Liver (tissue), 9 donors: ENCODE measurements around the gene GRAMD2A. TPM values are rescaled to one million over a fixed set of nuclear protein-coding genes. Genes with fewer than 3 reads are reported as not detected.

Experiments used
- DNase-seq: peaks from one replicate; pipeline ENCODE4 v3.0.0-alpha.2; 2017; ENCODE audit warnings: low spot score
- H3K27ac ChIP-seq, 2 donors: one replicate each; pipeline ENCODE4 v1.7.0; 2013; ENCODE audit warnings: inconsistent platforms in 2 of 2, low read length in 2 of 2, control low read depth in 1 of 2, low read depth in 1 of 2, mild to moderate bottlenecking in 1 of 2
- H3K27me3 ChIP-seq, 4 donors: one replicate each; pipeline versions ENCODE4 v1.6.1 to v1.7.0; 2013; ENCODE audit warnings: low read length in 3 of 4, inconsistent platforms in 1 of 4, mild to moderate bottlenecking in 1 of 4, moderate library complexity in 1 of 4; ENCODE audit not compliant: control insufficient read depth in 4 of 4, insufficient read depth in 4 of 4
- H3K36me3 ChIP-seq, 4 donors: one replicate each; pipeline versions ENCODE4 v1.6.1 to v1.7.0; 2013; ENCODE audit warnings: low read length in 3 of 4, mild to moderate bottlenecking in 3 of 4, low read depth in 1 of 4, moderate library complexity in 1 of 4; ENCODE audit not compliant: control insufficient read depth in 4 of 4, insufficient read depth in 3 of 4
- H3K4me1 ChIP-seq, 4 donors: one replicate each; pipeline versions ENCODE4 v1.6.1 to v1.7.0; 2013; ENCODE audit warnings: low read length in 3 of 4, mild to moderate bottlenecking in 3 of 4, moderate library complexity in 1 of 4; ENCODE audit not compliant: control insufficient read depth in 4 of 4, insufficient read depth in 4 of 4
- H3K4me3 ChIP-seq, 3 donors: one replicate each; pipeline versions ENCODE4 v1.6.1 to v1.7.0; 2013; ENCODE audit warnings: low read length in 3 of 3, control low read depth in 1 of 3, low read depth in 1 of 3, mild to moderate bottlenecking in 1 of 3
- H3K9ac ChIP-seq, 2 donors: one replicate each; pipeline ENCODE4 v1.7.0; 2013; ENCODE audit warnings: low read length in 2 of 2, mild to moderate bottlenecking in 2 of 2, moderate library complexity in 2 of 2, control low read depth in 1 of 2, low read depth in 1 of 2
- H3K9me3 ChIP-seq, 4 donors: one replicate each; pipeline versions ENCODE4 v1.6.1 to v1.7.0; 2013; ENCODE audit warnings: low read length in 3 of 4; ENCODE audit not compliant: control insufficient read depth in 4 of 4
- EGR1 ChIP-seq, 2 donors: IDR thresholded peaks; 2 replicates each; pipeline ENCODE4 v1.6.1; 2016 to 2018; ENCODE audit warnings: antibody characterized with exemption in 2 of 2, low read depth in 2 of 2
- FOXA1 ChIP-seq: IDR thresholded peaks from 2 replicates; pipeline ENCODE4 v1.6.1; 2016; ENCODE audit warnings: antibody characterized with exemption
- FOXA2 ChIP-seq: IDR thresholded peaks from 2 replicates; pipeline ENCODE4 v1.6.1; 2016; ENCODE audit warnings: antibody characterized with exemption
- GABPA ChIP-seq, 2 donors: IDR thresholded peaks in 1 of 2; conservative IDR thresholded peaks in 1 of 2; 2 replicates each; pipeline ENCODE4 v1.6.1; 2016; ENCODE audit warnings: antibody characterized with exemption in 2 of 2, mild to moderate bottlenecking in 1 of 2, moderate library complexity in 1 of 2
- JUND ChIP-seq, 2 donors: IDR thresholded peaks; 2 replicates each; pipeline ENCODE4 v1.6.1; 2016; ENCODE audit warnings: antibody characterized with exemption in 2 of 2
- RAD21 ChIP-seq, 2 donors: IDR thresholded peaks; 2 replicates each; pipeline ENCODE4 v1.6.1; 2016; ENCODE audit warnings: antibody characterized with exemption in 2 of 2, mild to moderate bottlenecking in 2 of 2
- RXRA ChIP-seq, 2 donors: IDR thresholded peaks; 2 replicates each; pipeline ENCODE4 v1.6.1; 2017 to 2018; ENCODE audit warnings: antibody characterized with exemption in 2 of 2, mild to moderate bottlenecking in 1 of 2
- SP1 ChIP-seq: IDR thresholded peaks from 2 replicates; pipeline ENCODE4 v1.6.1; 2018; ENCODE audit warnings: antibody characterized with exemption, mild to moderate bottlenecking
- TAF1 ChIP-seq: conservative IDR thresholded peaks from 2 replicates; pipeline ENCODE4 v1.6.1; 2016; ENCODE audit warnings: antibody characterized with exemption, mild to moderate bottlenecking
- YY1 ChIP-seq: IDR thresholded peaks from 2 replicates; pipeline ENCODE4 v1.6.1; 2016; ENCODE audit warnings: antibody characterized with exemption, mild to moderate bottlenecking
- WGBS: extraction: QIAGEN DNeasy Blood & Tissue Kit; methylation state at CpG from one replicate; pipeline ENCODE4 v1.1.7; 2013; 5-methylcytosine and 5-hydroxymethylcytosine counted together
- polyA plus RNA-seq, 2 donors: library from polyadenylated mRNA; stranded (reverse) in 1 of 2; unstranded in 1 of 2; fragments of 200-250 nt in 1 of 2; fragments of >200 nt in 1 of 2; fragmentation: Nextera tagmentation in 1 of 2; extraction: Ambion mirVana in 1 of 2; gene quantifications; one replicate each; pipeline versions ENCODE4 v1.2.1 to v1.2.3, GENCODE V29; 2013 to 2015
- total RNA-seq, 2 donors: library from RNA; depleted of rRNA; stranded (reverse); fragments of >200 nt; gene quantifications; one replicate each; pipeline ENCODE4 v1.2.3, GENCODE V29; 2014
- TF ChIP-seq, protein P1 (sequence below): IDR thresholded peaks from 2 replicates; pipeline ENCODE4 v1.6.1; 2016; ENCODE audit warnings: antibody characterized with exemption
- TF ChIP-seq, protein P2 (sequence below): IDR thresholded peaks from 2 replicates; pipeline ENCODE4 v1.6.1; 2016; ENCODE audit warnings: antibody characterized with exemption
- TF ChIP-seq, protein P3 (sequence below): IDR thresholded peaks from 2 replicates; pipeline ENCODE4 v1.6.1; 2016; ENCODE audit warnings: antibody characterized with exemption
- TF ChIP-seq, protein P4 (sequence below): fragments of 150-350 bp; IDR thresholded peaks from 2 replicates; pipeline ENCODE4 v1.5.1; 2017; ENCODE audit warnings: improper control_type of control experiment, low read depth, low read length; ENCODE audit not compliant: missing input control
- donor health status: healthy.
- donor health status: healthy.
- donor health status: healthy.
- donor health status: healthy.
- donor health status: healthy.

GRAMD2A gene
- total and polyA plus RNA-seq, 4 donors: not detected

DNA sequence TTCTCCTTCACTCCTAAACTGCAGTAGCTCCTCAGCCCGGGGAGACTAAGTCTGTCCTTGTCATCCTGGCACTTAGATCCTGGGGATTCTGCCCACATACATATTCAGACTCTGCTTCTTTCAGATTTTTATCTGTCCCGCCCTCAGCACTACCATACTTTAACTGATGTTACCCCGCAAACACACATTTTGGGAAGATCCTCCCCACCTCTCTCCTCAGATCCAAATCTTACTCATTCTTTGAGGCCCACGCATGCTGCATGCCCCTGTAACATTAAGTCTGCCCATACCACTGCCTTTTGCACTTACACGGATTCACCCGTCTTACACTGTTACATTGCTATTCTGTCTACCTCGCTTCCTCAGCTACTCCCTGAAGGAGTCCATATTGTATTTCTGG is 43.3 kb downstream of the GRAMD2A start:
- Histone ChIP-seq H3K4me3 (no peak overlapping the region), H3K27me3 (no peaks in the 10 kb centered on the region), H3K27ac (no peak overlapping the region), H3K9ac (no peak overlapping the region), H3K4me1 (peaks cover 0 to 16% (median 13%) of the 10 kb centered on the region in 4 donors), H3K36me3 (no peaks in the 10 kb centered on the region), H3K9me3 (no peaks in the 10 kb centered on the region)
- no peak for TF ChIP-seq FOXA2
- TF ChIP-seq, protein P1, sequence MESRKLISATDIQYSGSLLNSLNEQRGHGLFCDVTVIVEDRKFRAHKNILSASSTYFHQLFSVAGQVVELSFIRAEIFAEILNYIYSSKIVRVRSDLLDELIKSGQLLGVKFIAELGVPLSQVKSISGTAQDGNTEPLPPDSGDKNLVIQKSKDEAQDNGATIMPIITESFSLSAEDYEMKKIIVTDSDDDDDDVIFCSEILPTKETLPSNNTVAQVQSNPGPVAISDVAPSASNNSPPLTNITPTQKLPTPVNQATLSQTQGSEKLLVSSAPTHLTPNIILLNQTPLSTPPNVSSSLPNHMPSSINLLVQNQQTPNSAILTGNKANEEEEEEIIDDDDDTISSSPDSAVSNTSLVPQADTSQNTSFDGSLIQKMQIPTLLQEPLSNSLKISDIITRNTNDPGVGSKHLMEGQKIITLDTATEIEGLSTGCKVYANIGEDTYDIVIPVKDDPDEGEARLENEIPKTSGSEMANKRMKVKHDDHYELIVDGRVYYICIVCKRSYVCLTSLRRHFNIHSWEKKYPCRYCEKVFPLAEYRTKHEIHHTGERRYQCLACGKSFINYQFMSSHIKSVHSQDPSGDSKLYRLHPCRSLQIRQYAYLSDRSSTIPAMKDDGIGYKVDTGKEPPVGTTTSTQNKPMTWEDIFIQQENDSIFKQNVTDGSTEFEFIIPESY: no peak
- TF ChIP-seq JUND (IDR thresholded peaks at IDR 0.05): no peak
- no peak for TF ChIP-seq TAF1
- TF ChIP-seq, protein P2, sequence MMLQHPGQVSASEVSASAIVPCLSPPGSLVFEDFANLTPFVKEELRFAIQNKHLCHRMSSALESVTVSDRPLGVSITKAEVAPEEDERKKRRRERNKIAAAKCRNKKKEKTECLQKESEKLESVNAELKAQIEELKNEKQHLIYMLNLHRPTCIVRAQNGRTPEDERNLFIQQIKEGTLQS: no peak
- no peak for TF ChIP-seq EGR1 (IDR thresholded peaks at IDR 0.05; ENCODE audit: low read depth in 2 of 2)
- no peak for TF ChIP-seq RAD21 (IDR thresholded peaks at IDR 0.05)
- no peak for DNase-seq
- WGBS: 95% methylated on average over 7 of the region's 7 CpGs

DNA sequence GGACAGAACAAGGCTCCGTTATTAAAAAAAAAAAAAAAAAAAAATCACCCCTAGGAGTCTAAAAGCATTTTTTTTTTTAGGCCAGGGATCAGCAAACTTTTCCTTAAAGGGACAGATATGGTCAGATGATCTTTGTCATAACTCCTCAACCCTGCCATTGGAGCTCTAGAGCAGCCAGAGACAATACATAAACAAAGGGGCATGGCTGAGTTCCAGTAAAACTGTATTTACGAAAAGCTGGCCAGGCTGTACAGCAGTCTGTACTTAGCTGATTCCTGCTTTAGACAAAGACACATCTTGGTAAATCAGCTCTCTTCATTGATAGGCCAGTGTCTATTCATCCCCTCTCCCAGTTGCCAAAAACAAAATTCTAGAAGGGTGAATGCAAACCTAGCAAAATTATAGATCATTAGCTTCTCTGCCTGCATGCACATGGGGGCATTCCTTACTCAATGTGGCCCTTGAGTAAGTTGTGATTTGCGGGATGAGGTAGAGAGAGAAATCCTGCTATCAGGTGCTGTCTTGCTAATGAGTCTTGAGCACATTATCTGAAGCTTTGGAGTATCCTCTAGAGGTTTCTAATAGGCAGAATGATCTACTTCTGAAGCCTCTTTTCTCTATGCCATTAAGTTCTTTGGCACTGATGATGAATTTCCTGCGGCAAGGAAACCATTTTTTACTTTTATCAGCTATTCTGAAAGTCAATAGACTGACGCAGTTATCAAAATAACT is 44.2 kb downstream of the GRAMD2A start:
- H3K4me3 ChIP-seq: no peak overlapping the region
- no peaks in the 10 kb centered on the region for H3K27me3 ChIP-seq
- no peaks in the 10 kb centered on the region for H3K36me3 ChIP-seq
- H3K9me3 ChIP-seq: no peaks in the 10 kb centered on the region
- DNase-seq: no peak
- no peak overlapping the region for H3K27ac ChIP-seq
- peaks cover 0 to 16% (median 13%) of the 10 kb centered on the region in 4 donors for H3K4me1 ChIP-seq
- no peak overlapping the region for H3K9ac ChIP-seq
- WGBS: 86% methylated on average over 5 of the region's 5 CpGs
- TF ChIP-seq, protein P3, sequence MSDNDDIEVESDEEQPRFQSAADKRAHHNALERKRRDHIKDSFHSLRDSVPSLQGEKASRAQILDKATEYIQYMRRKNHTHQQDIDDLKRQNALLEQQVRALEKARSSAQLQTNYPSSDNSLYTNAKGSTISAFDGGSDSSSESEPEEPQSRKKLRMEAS: no peak
- TF ChIP-seq, protein P1: no peak
- TF ChIP-seq RAD21 (IDR thresholded peaks at IDR 0.05) (no peak), TAF1 (no peak), JUND (IDR thresholded peaks at IDR 0.05) (no peak), YY1 (no peak), RXRA (IDR thresholded peaks at IDR 0.05) (no peak), FOXA1 (no peak), EGR1 (IDR thresholded peaks at IDR 0.05; ENCODE audit: low read depth in 2 of 2) (no peak), SP1 (no peak), GABPA (IDR thresholded peaks at IDR 0.05 in 1 of 2, conservative IDR thresholded peaks at IDR 0.05 in 1 of 2) (no peak)
- TF ChIP-seq, protein P2: no peak
- TF ChIP-seq, protein P4, sequence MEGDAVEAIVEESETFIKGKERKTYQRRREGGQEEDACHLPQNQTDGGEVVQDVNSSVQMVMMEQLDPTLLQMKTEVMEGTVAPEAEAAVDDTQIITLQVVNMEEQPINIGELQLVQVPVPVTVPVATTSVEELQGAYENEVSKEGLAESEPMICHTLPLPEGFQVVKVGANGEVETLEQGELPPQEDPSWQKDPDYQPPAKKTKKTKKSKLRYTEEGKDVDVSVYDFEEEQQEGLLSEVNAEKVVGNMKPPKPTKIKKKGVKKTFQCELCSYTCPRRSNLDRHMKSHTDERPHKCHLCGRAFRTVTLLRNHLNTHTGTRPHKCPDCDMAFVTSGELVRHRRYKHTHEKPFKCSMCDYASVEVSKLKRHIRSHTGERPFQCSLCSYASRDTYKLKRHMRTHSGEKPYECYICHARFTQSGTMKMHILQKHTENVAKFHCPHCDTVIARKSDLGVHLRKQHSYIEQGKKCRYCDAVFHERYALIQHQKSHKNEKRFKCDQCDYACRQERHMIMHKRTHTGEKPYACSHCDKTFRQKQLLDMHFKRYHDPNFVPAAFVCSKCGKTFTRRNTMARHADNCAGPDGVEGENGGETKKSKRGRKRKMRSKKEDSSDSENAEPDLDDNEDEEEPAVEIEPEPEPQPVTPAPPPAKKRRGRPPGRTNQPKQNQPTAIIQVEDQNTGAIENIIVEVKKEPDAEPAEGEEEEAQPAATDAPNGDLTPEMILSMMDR: no peak
